IPS DF 6.9 (cell line): Measurements from ENCODE around the gene DNAAF8.
"Not testable (repeated sequence)": the region's sequence is repeated elsewhere in the genome, so short reads cannot be mapped to it uniquely, and the experiment has no call there.

ENCODE experiments used
- DNase-seq: peaks from one replicate; pipeline ENCODE4 v3.0.0-alpha.2; 2013; ENCODE audit warnings: low read depth, low spot score
- H3K27ac ChIP-seq: one replicate; pipeline ENCODE4 v1.5.1; 2013; ENCODE audit warnings: low read length, control low read depth
- H3K27me3 ChIP-seq: 2 replicates; pipeline ENCODE4 v1.6.1; 2013; ENCODE audit warnings: mild to moderate bottlenecking, low read length; ENCODE audit not compliant: control insufficient read depth, insufficient read depth
- H3K36me3 ChIP-seq: 2 replicates; pipeline ENCODE4 v1.6.1; 2013; ENCODE audit warnings: low read length; ENCODE audit not compliant: control insufficient read depth, insufficient read depth
- H3K4me1 ChIP-seq: 2 replicates; pipeline ENCODE4 v1.6.1; 2013; ENCODE audit warnings: low read length; ENCODE audit not compliant: control insufficient read depth, insufficient read depth
- H3K4me3 ChIP-seq: 2 replicates; pipeline ENCODE4 v1.5.1; 2013; ENCODE audit warnings: mild to moderate bottlenecking, low read length
- H3K9me3 ChIP-seq: 2 replicates; pipeline ENCODE4 v1.6.1; 2013; ENCODE audit warnings: low read length, inconsistent platforms; ENCODE audit not compliant: control insufficient read depth, insufficient read depth
- WGBS: extraction: QIAGEN DNeasy Blood & Tissue Kit; methylation state at CpG from one replicate; pipeline ENCODE4 v1.1.7; 2013; ENCODE audit warnings: mixed read lengths, missing lambda C conversion rate; ENCODE audit not compliant: insufficient read length, insufficient coverage; 5-methylcytosine and 5-hydroxymethylcytosine counted together

Gene DNAAF8

DNA sequence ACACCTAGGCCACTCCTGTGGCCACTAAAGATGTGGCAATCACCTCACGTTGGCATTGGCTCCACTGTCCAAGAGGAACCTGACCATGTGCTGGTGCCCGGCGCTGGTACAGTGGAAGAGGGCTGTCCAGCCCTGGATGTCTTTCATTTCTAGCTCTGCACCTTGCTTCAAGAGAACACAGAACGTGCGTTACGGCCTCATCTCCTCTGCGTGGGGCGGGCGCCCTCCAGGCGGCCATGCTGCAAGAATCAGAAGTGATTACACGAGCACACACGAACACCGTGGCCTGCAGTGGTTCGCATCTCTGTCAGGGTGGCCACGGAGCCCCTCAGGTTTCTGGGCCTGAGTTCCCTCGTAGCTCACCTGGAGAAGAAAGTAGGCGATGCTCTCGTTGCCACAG lies 7.7 kb upstream of the DNAAF8 start:
- H3K36me3 ChIP-seq = peaks cover 22% of the 10 kb centered on the region
- H3K27me3 ChIP-seq = no peaks in the 10 kb centered on the region
- no peaks in the 10 kb centered on the region for H3K9me3 ChIP-seq
- H3K27ac ChIP-seq = no peak overlapping the region
- no peak overlapping the region for H3K4me3 ChIP-seq
- no CpG with 5 or more reads among the region's 18 CpGs for WGBS
- no peak for DNase-seq
- H3K4me1 ChIP-seq = no peaks in the 10 kb centered on the region

DNA sequence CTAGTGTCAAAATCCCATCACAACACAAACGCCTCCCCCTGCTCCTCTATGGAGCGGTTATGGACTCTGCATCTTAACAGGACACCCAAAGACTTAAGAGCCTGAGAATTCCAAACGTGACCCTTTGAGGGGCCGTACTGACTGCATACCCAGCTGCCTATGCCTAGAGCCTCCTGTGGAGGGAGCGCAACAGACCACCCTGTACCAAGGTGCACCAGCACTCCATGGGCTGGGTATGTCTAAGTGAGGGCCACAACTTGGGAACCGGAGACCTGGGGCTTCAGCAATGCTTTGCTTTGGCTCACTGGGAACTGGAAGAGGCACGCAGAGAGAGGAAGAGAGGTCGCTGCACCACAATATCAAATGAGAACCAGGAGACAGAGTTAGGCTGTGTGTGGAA lies 5.7 kb upstream of the DNAAF8 start:
- H3K4me1 ChIP-seq = no peaks in the 10 kb centered on the region
- WGBS = no CpG with 5 or more reads among the region's 8 CpGs
- H3K27me3 ChIP-seq = no peaks in the 10 kb centered on the region
- H3K36me3 ChIP-seq = peaks cover 22% of the 10 kb centered on the region
- H3K9me3 ChIP-seq = no peaks in the 10 kb centered on the region
- no peak overlapping the region for H3K27ac ChIP-seq
- no peak overlapping the region for H3K4me3 ChIP-seq
- no peak for DNase-seq

- no peaks in the 10 kb centered on the region for H3K4me1 ChIP-seq
- peaks cover 20% of the 10 kb centered on the region for H3K36me3 ChIP-seq
- no peaks in the 10 kb centered on the region for H3K27me3 ChIP-seq
- H3K27ac ChIP-seq = no peak overlapping the region
- H3K4me3 ChIP-seq = no peak overlapping the region
- no CpG with 5 or more reads among the region's 15 CpGs for WGBS
- H3K9me3 ChIP-seq = no peaks in the 10 kb centered on the region
- DNase-seq = no peak
Measured at GRCh38 chr16:4729876-4730275, 4.5 kb upstream of the DNAAF8 start.

GRCh38 chr16:4733211-4733742 lies 1.1 kb upstream of the DNAAF8 start:
- H3K36me3 ChIP-seq = peaks cover 5% of the 10 kb centered on the region; the same call in 1 of the 2 replicates
- H3K27me3 ChIP-seq = no peaks in the 10 kb centered on the region
- no CpG with 5 or more reads among the region's 17 CpGs for WGBS
- H3K27ac ChIP-seq = no peak overlapping the region
- peak overlapping the region; percentile 98; the same call in 1 of the 2 replicates for H3K4me3 ChIP-seq
- no peaks in the 10 kb centered on the region for H3K9me3 ChIP-seq
- no peak for DNase-seq
- no peaks in the 10 kb centered on the region for H3K4me1 ChIP-seq

DNA sequence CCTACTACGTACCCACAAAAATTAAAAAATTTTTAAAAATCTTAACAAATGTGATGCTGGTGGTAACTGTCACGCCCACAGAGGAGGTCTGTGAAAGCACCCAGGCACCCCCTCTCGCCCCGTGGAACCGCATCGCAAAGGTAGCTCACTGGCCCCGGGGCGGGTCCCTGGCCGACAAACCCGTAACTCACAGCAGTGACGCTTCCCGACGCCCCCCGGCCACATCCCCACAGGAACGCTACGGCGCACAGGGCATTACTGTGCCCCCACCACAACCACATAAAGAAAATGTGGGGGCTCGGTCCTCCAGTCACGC lies 632 bp upstream of the DNAAF8 start:
- H3K27ac ChIP-seq = no peak overlapping the region
- no peaks in the 10 kb centered on the region for H3K27me3 ChIP-seq
- no peaks in the 10 kb centered on the region for H3K4me1 ChIP-seq
- peak overlapping the region; percentile 98 for H3K4me3 ChIP-seq
- peaks cover 1% of the 10 kb centered on the region; the same call in 1 of the 2 replicates for H3K36me3 ChIP-seq
- H3K9me3 ChIP-seq = no peaks in the 10 kb centered on the region
- no peak for DNase-seq
- no CpG with 5 or more reads among the region's 19 CpGs for WGBS

- Histone ChIP-seq H3K4me3 (peak overlapping the region; percentile 98; the same call in 1 of the 2 replicates), H3K4me1 (no peaks in the 10 kb centered on the region), H3K36me3 (no peaks in the 10 kb centered on the region), H3K27me3 (no peaks in the 10 kb centered on the region), H3K27ac (no peak overlapping the region), H3K9me3 (no peaks in the 10 kb centered on the region)
- DNase-seq = no peak
- no CpG with 5 or more reads among the region's 38 CpGs for WGBS
Measured at GRCh38 chr16:4734730-4735535, 596 bp downstream of the DNAAF8 start.

DNA sequence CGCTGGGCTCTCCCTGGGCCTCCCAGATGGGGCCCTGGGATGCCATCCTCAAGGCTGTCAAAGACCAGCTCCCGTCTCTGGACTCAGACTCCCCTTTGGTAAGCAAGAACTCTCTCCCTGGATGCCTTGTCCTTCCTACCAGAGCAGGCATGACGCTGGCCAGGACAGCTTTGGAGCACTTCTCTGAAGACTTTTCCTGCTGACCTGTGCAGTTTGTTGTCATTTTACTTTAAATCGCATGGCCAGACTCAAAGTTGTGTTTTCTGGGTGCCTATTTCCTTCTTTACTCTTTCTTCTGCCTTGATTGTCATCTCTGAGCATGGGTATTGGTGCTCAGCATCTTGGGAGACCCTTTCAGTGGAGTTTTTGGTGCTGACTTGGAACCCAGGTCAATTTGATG lies 2.2 kb downstream of the DNAAF8 start:
- Histone ChIP-seq H3K27ac (no peak overlapping the region), H3K36me3 (no peaks in the 10 kb centered on the region), H3K4me1 (no peaks in the 10 kb centered on the region), H3K27me3 (no peaks in the 10 kb centered on the region), H3K4me3 (no peak overlapping the region), H3K9me3 (no peaks in the 10 kb centered on the region)
- no CpG with 5 or more reads among the region's 4 CpGs for WGBS
- no peak for DNase-seq

DNA sequence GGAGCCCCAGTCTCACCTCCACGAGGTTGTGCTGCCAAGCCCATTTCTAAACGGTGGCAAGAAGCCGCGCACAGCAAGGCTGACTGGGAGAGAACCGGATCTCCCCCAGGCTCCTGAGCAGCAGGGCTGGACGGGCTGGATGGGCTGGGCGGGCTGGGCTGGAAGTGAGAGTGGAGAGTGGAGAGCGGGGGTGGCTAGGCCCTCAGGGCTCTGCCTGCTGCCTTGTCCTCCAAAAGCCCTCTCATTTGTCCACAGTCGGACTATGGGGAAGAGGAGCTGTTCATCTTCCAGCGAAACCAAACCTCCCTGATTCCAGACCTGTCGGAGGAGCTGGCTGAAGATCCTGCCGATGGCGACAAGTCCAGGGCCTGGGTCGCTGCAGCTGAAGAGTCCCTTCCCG lies 3.2 kb downstream of the DNAAF8 start:
- DNase-seq = no peak
- Histone ChIP-seq H3K4me3 (no peak overlapping the region), H3K9me3 (no peaks in the 10 kb centered on the region), H3K4me1 (no peaks in the 10 kb centered on the region), H3K36me3 (no peaks in the 10 kb centered on the region), H3K27me3 (no peaks in the 10 kb centered on the region), H3K27ac (no peak overlapping the region)
- WGBS = no CpG with 5 or more reads among the region's 15 CpGs

- not testable (repeated sequence) for DNase-seq, H3K4me1 ChIP-seq, H3K4me3 ChIP-seq, H3K27ac ChIP-seq, H3K9me3 ChIP-seq, H3K36me3 ChIP-seq, H3K27me3 ChIP-seq
- no CpG with 5 or more reads among the region's 5 CpGs for WGBS
Measured at GRCh38 chr16:4738370-4738769, 4.0 kb downstream of the DNAAF8 start.

GRCh38 chr16:4743226-4743878 lies 9.0 kb downstream of the DNAAF8 start:
- no peak for DNase-seq
- H3K27me3 ChIP-seq = no peaks in the 10 kb centered on the region
- no CpG with 5 or more reads among the region's 14 CpGs for WGBS
- no peaks in the 10 kb centered on the region; the same call in 1 of the 2 replicates for H3K4me1 ChIP-seq
- no peaks in the 10 kb centered on the region for H3K36me3 ChIP-seq
- no peak overlapping the region for H3K27ac ChIP-seq
- no peak overlapping the region for H3K4me3 ChIP-seq
- H3K9me3 ChIP-seq = no peaks in the 10 kb centered on the region
